K562 (cell line): ENCODE results near the gene GDAP1L1. TPM values are rescaled to one million over a fixed set of nuclear protein-coding genes. Genes with fewer than 3 reads are reported as not detected.
A peak's percentile ranks its signal among the peaks of the same experiment; 100 is the strongest.

Experiments
- ATF1 ChIP-seq, 2 experiments: fragments of 450-650 bp in 1 of 2; IDR thresholded peaks; 2 replicates each; pipeline ENCODE4 v1.6.1; 2016; ENCODE audit warnings: missing compliant biosample characterization in 1 of 2, missing genetic modification characterization in 1 of 2
- ATF7 ChIP-seq: fragments of 450-650 bp; IDR thresholded peaks from 2 replicates; pipeline ENCODE4 v1.7.1; 2014; ENCODE audit warnings: mild to moderate bottlenecking, moderate library complexity
- BRD9 ChIP-seq: fragments of 450-650 bp; IDR thresholded peaks from 2 replicates; pipeline ENCODE4 v1.6.1; 2018; ENCODE audit warnings: low read depth; ENCODE audit not compliant: partially characterized antibody
- FOXM1 ChIP-seq, 2 experiments: fragments of 450-650 bp in 1 of 2; sonication (generic) in 1 of 2; formaldehyde crosslinking in 1 of 2; IDR thresholded peaks; 2 replicates each; pipeline versions ENCODE4 v1.6.1 to v1.9.0; 2017 to 2022; ENCODE audit warnings: low read depth in 2 of 2, mild to moderate bottlenecking in 2 of 2, missing genetic modification reagents in 1 of 2, moderate library complexity in 1 of 2
- KLF1 ChIP-seq: fragments of 450-650 bp; IDR thresholded peaks from 2 replicates; pipeline ENCODE4 v1.6.1; 2016; ENCODE audit warnings: missing genetic modification characterization, missing compliant biosample characterization
- NR4A1 ChIP-seq, 2 experiments: fragments of 250-450 bp in 1 of 2; fragments of 450-650 bp in 1 of 2; sonication (Bioruptor Pico) in 1 of 2; IDR thresholded peaks; 2 replicates each; pipeline versions ENCODE4 v1.4.0 to v1.6.1; 2016 to 2020; ENCODE audit warnings: mild to moderate bottlenecking in 2 of 2, missing compliant biosample characterization in 1 of 2, missing genetic modification characterization in 1 of 2, moderate library complexity in 1 of 2
- PTTG1 ChIP-seq: fragments of 450-650 bp; IDR thresholded peaks from 2 replicates; pipeline ENCODE4 v1.6.1; 2016; ENCODE audit warnings: low read depth, mild to moderate bottlenecking, missing genetic modification characterization, missing compliant biosample characterization
- RBM22 ChIP-seq: fragments of 200-400 bp; formaldehyde crosslinking; IDR thresholded peaks from 2 replicates; pipeline ENCODE4 v1.6.1; 2018; ENCODE audit warnings: low read length, low read depth; ENCODE audit not compliant: poor library complexity, severe bottlenecking
- SPI1 ChIP-seq: IDR thresholded peaks from 2 replicates; pipeline ENCODE4 v1.6.1; 2011; ENCODE audit warnings: low read depth, low read length, control low read depth, borderline replicate concordance
- STAG1 ChIP-seq: sonication (generic); formaldehyde crosslinking; IDR thresholded peaks from 2 replicates; pipeline ENCODE4 v1.5.0; 2020; ENCODE audit warnings: missing genetic modification reagents, borderline replicate concordance
- TAF9B ChIP-seq: fragments of 450-650 bp; IDR thresholded peaks from 2 replicates; pipeline ENCODE4 v1.6.1; 2018; ENCODE audit warnings: mild to moderate bottlenecking; ENCODE audit not compliant: partially characterized antibody
- TEAD1 ChIP-seq, 2 experiments: fragments of 450-650 bp in 1 of 2; sonication (generic) in 1 of 2; formaldehyde crosslinking; IDR thresholded peaks; 2 replicates each; pipeline versions ENCODE4 v1.4.0 to v1.8.0; 2020 to 2022; ENCODE audit warnings: mild to moderate bottlenecking in 2 of 2, missing genetic modification reagents in 1 of 2
- ZBED1 ChIP-seq: IDR thresholded peaks from 2 replicates; pipeline ENCODE4 v1.6.1; 2014
- ZBTB17 ChIP-seq: fragments of 450-650 bp; formaldehyde crosslinking; IDR thresholded peaks from 2 replicates; pipeline ENCODE4 v1.4.0; 2020; ENCODE audit warnings: mild to moderate bottlenecking
- ZNF282 ChIP-seq: sonication (generic); formaldehyde crosslinking; IDR thresholded peaks from 2 replicates; pipeline ENCODE4 v1.8.1; 2023; ENCODE audit warnings: missing genetic modification reagents
- polyA plus RNA-seq, 8 experiments: library from polyadenylated mRNA; depleted of rRNA in 4 of 8; stranded (reverse) in 5 of 8; unstranded in 3 of 8; fragments of >200 nt; fragmentation: Nextera tagmentation in 2 of 8; fragmentation: Illumina TruSeq in 1 of 8; extraction: Ambion mirVana in 2 of 8; extraction: Trizol in 1 of 8; gene quantifications; 2 replicates each; pipeline versions ENCODE4 v1.2.1 to v1.2.3, GENCODE V29; 2011 to 2014; ENCODE audit warnings: inconsistent platforms in 1 of 8, missing spikeins in 1 of 8
- total RNA-seq, 7 experiments: library from RNA; depleted of rRNA in 6 of 7; stranded (reverse); fragments of >200 nt in 6 of 7; fragmentation: Illumina TruSeq in 2 of 7; extraction: Trizol in 2 of 7; gene quantifications; 2 replicates each; pipeline versions ENCODE4 v1.2.1 to v1.2.3, GENCODE V29; 2011 to 2021; ENCODE audit warnings: low replicate concordance in 1 of 7
- TF ChIP-seq, protein P1 (sequence below), 2 experiments: fragments of 150-350 bp in 1 of 2; IDR thresholded peaks; 2 replicates each; pipeline ENCODE4 v1.6.1; 2012 to 2016; ENCODE audit warnings: low read depth in 2 of 2, low read length in 2 of 2, mild to moderate bottlenecking in 1 of 2, moderate library complexity in 1 of 2
- TF ChIP-seq, protein P2 (sequence below): fragments of 250-450 bp; sonication (Bioruptor Pico); IDR thresholded peaks from 2 replicates; pipeline ENCODE4 v1.8.0; 2021; ENCODE audit warnings: moderate library complexity, mild to moderate bottlenecking, inconsistent platforms
- TF ChIP-seq, protein P3 (sequence below): fragments of 450-650 bp; formaldehyde crosslinking; IDR thresholded peaks from 2 replicates; pipeline ENCODE4 v1.4.0; 2022; ENCODE audit warnings: mild to moderate bottlenecking, moderate library complexity
- TF ChIP-seq, protein P4 (sequence below): sonication (generic); formaldehyde crosslinking; IDR thresholded peaks from 2 replicates; pipeline ENCODE4 v1.8.0; 2022; ENCODE audit warnings: missing genetic modification reagents, mild to moderate bottlenecking, borderline replicate concordance

Gene GDAP1L1
- total and polyA plus RNA-seq, 9 of the 15 experiments (the other 6 are each of a cell fraction or from before 2014, with no cell fraction given), result 0.06 to 0.40 (median 0.19) TPM; not detected in 5

DNA sequence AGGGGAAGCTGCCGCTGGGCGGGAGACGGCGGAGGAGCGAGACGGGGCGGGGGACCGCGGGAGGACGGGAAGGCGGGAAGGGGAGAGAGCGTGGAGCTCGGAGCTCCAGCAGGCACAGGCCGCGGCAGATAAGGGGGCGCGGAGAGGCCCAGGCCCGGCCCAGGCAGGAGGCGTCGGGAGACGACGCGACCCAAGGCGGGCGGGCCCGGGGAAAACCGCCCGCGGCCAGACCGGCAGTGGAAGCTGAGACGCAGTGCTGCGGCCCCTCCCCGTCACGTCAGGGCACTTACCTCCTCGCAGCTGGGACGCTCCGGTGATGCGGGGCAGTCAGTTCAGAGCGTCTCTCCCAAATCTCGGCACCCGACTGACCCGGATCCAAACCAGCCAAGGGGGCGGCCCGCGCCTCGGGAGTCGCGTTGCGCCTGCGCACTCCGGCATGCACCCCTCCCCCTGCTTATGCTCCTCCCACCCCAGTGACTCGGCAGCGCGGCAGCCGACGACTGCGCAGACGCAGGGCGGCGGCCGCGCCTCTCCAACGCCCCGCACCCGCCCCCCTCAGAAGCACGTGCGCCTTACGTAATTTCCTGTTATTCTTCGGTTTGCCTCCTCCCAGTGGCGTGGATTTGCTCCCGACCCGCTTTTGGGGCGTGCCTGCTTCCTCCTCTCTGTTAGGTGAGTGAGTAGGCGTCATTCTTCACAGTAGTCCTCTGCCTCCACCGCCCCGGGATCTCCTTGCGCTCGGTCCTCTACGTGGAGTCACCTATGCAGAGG lies 36.5 kb upstream of the GDAP1L1 start, which contains the start of gene OSER1 (continued):
- TF ChIP-seq, protein P1, sequence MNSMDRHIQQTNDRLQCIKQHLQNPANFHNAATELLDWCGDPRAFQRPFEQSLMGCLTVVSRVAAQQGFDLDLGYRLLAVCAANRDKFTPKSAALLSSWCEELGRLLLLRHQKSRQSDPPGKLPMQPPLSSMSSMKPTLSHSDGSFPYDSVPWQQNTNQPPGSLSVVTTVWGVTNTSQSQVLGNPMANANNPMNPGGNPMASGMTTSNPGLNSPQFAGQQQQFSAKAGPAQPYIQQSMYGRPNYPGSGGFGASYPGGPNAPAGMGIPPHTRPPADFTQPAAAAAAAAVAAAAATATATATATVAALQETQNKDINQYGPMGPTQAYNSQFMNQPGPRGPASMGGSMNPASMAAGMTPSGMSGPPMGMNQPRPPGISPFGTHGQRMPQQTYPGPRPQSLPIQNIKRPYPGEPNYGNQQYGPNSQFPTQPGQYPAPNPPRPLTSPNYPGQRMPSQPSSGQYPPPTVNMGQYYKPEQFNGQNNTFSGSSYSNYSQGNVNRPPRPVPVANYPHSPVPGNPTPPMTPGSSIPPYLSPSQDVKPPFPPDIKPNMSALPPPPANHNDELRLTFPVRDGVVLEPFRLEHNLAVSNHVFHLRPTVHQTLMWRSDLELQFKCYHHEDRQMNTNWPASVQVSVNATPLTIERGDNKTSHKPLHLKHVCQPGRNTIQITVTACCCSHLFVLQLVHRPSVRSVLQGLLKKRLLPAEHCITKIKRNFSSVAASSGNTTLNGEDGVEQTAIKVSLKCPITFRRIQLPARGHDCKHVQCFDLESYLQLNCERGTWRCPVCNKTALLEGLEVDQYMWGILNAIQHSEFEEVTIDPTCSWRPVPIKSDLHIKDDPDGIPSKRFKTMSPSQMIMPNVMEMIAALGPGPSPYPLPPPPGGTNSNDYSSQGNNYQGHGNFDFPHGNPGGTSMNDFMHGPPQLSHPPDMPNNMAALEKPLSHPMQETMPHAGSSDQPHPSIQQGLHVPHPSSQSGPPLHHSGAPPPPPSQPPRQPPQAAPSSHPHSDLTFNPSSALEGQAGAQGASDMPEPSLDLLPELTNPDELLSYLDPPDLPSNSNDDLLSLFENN (IDR thresholded peaks at IDR 0.05; ENCODE audit: low read depth in 2 of 2, low read length in 2 of 2), result no peak
- TF ChIP-seq, protein P2, sequence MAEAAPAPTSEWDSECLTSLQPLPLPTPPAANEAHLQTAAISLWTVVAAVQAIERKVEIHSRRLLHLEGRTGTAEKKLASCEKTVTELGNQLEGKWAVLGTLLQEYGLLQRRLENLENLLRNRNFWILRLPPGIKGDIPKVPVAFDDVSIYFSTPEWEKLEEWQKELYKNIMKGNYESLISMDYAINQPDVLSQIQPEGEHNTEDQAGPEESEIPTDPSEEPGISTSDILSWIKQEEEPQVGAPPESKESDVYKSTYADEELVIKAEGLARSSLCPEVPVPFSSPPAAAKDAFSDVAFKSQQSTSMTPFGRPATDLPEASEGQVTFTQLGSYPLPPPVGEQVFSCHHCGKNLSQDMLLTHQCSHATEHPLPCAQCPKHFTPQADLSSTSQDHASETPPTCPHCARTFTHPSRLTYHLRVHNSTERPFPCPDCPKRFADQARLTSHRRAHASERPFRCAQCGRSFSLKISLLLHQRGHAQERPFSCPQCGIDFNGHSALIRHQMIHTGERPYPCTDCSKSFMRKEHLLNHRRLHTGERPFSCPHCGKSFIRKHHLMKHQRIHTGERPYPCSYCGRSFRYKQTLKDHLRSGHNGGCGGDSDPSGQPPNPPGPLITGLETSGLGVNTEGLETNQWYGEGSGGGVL (CRISPR knock-in tag), result no peak
- TF ChIP-seq, protein P3, sequence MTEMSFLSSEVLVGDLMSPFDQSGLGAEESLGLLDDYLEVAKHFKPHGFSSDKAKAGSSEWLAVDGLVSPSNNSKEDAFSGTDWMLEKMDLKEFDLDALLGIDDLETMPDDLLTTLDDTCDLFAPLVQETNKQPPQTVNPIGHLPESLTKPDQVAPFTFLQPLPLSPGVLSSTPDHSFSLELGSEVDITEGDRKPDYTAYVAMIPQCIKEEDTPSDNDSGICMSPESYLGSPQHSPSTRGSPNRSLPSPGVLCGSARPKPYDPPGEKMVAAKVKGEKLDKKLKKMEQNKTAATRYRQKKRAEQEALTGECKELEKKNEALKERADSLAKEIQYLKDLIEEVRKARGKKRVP (CRISPR knock-in tag), result no peak
- TF ChIP-seq SPI1 (peak; percentile 38; the same call in 1 of the 2 replicates), TAF9B (peak; percentile 93), ZBED1 (0 out of 2 replicates have a peak, but pooled peaks have one; percentile 23), ATF1 (CRISPR knock-in tag; IDR thresholded peaks at IDR 0.05) (no peak), ATF1 (tag; IDR thresholded peaks at IDR 0.05) (peak; percentile 93), ZBTB17 (peak; percentile 51; the same call in 1 of the 2 replicates), STAG1 (CRISPR knock-in tag) (no peak), KLF1 (tag) (0 out of 2 replicates have a peak, but pooled peaks have one; percentile 30), ZNF282 (CRISPR knock-in tag) (no peak), FOXM1 (IDR thresholded peaks at IDR 0.05; ENCODE audit: low read depth) (peak; percentile 90), FOXM1 (CRISPR knock-in tag; IDR thresholded peaks at IDR 0.05; ENCODE audit: low read depth) (peak; percentile 16; the same call in 1 of the 2 replicates), TEAD1 (CRISPR knock-in tag; IDR thresholded peaks at IDR 0.05) (peak in 1 of 2 experiments; percentile 42; a peak in 1 of 4 replicates), BRD9 (no peak), ATF7 (peak; percentile 97), NR4A1 (CRISPR knock-in tag; IDR thresholded peaks at IDR 0.05) (0 out of 2 replicates have a peak, but pooled peaks have one; percentile 12), NR4A1 (tag; IDR thresholded peaks at IDR 0.05) (no peak), PTTG1 (tag) (no peak), RBM22 (peak; percentile 70)
- TF ChIP-seq, protein P4, sequence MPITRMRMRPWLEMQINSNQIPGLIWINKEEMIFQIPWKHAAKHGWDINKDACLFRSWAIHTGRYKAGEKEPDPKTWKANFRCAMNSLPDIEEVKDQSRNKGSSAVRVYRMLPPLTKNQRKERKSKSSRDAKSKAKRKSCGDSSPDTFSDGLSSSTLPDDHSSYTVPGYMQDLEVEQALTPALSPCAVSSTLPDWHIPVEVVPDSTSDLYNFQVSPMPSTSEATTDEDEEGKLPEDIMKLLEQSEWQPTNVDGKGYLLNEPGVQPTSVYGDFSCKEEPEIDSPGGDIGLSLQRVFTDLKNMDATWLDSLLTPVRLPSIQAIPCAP (CRISPR knock-in tag), result 0 out of 2 replicates have a peak, but pooled peaks have one; percentile 13
